HG02642 (cell line): ENCODE results near the gene NRXN2.
"Not testable (repeated sequence)": the region's sequence is repeated elsewhere in the genome, so short reads cannot be mapped to it uniquely, and the experiment has no call there.

Source experiments
- ATAC-seq: cut with Tn5 transposase; IDR thresholded peaks from one replicate; pipeline ENCODE4 v1.9.1; 2021; ENCODE audit warnings: mild to moderate bottlenecking; ENCODE audit not compliant: unreplicated experiment, poor library complexity

The NRXN2 gene

DNA sequence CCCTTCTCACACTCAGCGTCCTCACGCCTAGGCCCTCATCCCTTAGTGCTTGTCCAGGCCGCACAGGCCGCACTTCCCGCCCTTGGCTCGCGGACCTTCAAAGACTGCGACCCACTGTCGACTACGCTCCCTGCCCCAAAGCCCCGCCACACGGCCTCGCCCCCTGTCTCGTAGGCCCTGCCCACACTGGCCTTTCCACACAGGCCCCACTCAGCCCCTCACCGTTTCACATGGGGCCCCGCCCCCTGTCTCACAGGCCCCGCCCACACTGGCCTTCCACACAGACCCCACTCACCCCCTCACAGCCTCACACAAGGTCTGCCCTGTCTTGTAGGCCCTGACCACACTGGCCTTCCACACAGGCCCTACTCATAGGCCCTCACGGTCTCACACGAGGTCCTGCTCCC is 11.0 kb downstream of the NRXN2 start:
- no peak for ATAC-seq

DNA sequence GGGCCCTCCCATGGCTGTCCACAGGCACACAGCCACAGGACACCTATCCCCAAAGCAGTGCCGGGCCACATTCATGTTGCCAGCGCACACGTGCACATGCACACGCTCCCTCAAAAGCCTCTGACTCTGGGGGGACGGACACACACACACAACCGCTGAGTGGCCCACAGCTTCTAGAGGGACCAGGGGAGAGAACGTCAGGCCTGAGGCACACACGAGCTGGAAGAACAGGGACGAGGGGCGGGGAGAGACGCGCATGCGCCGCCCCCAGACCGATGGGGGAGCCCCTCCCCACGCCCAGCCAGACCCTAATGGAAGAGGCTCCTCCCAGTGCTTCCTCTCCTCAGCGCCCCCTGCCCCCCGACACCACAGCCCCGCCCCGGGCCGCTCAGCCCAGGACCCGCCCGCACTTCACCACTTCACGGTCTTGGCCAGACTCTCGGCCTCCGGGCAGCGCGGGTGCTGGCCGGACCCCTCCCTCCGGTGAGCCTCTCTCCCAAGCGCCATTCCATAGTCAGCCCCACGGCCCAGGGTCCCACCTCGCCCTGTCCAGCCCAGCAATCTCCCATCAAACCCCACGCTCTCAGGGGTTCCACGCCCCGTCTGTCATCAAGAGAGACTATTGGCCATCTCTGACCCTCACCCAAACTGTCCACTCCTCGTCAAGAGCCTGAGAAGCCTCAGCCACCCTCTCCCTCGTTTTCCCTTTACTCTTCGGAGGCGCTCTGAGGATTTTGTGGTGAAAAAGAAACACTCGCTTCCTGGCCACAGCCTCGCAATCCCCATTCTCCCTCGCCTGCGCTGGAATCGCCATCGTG is 11.7 kb downstream of the NRXN2 start:
- no peak for ATAC-seq

DNA sequence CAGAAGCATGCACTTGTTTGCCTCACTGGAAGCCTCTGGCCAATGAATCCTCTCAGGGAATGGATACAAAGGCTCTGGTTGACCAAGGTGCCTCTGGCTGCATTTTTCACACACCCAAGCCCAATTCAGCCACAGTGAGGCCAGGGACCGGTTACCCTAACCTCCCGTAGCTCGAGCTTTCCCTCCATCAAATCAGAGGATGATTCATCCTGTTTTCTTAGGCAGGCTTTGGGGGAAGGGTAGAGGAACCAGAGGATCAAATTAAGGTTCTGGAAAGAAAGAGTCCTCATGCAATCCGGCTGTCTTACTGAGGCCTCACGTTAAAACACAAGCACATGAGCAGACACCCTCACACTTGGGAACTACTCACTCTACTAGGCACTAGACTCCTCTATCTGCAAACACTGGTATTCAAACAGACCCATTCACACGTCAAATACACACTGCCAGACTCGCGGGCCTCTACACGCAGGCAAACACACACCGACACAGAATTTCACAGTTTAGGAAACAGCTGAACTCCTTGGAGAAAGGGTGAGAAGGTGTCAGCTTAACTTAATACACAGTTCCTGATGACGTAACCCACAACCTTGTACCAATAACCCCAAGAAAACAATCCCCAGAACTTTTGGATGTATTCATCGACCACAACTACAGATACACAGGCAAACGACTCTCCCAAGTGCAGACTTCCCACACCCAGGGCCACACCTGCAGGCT is 12.4 kb downstream of the NRXN2 start:
- ATAC-seq, result no peak

DNA sequence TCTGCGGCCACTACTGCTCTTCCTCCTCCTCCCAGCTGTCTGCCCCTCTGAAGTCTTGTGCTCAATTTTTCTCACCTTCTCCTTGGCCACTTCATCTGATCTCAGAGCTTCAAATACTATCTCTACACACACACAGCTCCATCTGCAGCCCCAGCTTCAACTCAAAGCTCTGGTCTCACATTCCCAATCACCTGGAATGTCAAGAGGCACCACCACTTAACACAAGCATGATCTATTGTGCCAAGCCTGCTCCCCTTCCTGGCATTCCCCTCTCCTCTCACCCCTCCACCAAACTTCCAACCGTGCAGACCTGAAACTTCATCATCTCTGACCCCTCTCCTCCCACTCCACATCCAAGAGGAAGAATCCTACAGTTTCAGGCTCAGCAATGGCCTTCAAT is 17.5 kb downstream of the NRXN2 start:
- ATAC-seq, result no peak

DNA sequence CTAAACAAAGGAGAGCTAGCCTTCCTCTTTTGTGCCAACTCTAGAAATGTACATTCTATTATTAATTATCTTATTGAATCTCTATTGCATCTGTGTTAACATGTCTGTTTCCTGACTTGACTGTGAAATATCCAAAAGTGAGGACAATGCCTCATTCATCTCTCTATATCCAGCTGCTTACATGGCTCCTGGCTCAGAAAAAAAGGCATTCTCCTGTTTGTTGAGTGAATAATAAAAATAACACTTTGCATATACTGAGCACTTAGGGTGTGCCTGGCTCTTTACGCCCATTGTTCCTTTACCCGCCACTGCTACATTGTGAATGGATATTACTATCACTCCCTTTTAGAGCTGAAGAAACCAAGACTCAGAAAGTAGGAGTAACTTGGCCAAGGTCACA is 19.9 kb downstream of the NRXN2 start:
- ATAC-seq, result no peak

DNA sequence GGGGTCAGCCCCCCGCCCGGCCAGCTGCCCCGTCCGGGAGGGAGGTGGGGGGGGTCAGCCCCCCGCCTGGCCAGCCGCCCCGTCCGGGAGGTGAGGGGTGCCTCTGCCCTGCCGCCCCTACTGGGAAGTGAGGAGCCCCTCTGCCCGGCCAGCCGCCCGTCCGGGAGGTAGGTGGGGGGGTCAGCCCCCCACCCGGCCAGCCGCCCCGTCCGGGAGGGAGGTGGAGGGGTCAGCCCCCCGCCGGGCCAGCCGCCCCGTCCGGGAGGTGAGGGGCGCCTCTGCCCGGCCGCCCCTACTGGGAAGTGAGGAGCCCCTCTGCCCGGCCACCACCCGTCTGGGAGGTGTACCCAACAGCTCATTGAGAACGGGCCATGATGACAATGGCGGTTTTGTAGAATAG is 21.0 kb downstream of the NRXN2 start:
- not testable (repeated sequence) for ATAC-seq

DNA sequence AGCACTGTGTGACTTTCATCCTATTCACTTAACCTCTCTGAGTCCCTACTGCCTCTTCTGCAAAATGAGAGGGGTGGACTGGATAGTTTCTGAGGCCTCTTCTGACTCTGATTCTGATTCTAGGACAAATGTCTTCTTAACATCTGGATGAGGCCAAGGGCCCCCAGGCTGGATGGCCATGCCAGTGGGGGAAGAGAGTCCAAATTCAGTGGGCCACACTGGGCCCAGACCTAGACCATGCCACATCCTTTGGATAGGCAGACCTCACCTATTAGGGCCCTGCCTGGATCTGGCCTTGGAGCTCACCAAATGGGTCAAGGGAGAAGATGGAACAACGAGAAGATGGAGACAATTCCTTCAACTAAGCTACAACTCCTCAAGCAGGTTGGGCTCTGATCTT is 24.6 kb downstream of the NRXN2 start:
- ATAC-seq, result no peak

DNA sequence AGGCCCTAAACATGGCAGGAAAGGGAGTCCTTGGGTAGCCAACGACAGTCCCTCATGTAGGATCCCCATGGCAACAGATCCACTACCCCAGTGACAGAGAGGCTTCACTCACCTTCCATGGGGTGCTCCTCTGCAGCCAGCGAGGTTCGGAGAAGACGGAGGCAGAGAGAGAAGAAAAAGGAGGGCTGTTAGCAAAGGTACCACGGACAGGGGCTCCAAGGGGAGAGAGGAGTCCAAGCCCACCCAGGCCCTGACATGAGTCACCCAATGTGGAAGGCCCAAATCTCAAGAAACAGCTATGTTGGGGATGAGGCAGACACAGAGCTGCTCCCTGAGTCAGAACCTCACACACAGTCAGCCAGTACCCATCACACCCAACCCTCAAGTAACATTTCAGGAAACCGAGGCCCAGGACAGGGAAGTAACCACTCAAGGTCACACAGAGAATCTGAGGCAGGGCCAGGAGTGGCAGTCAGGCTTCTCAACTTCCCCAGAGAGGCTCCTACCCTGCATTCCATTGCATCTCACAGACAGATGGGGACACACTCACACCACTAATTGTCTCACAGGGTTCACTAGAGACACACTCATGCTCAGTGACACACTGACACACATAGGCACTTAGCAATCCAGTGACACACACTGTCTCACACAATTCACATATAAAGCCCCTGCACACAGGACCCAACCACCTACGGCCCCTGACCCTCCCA is 25.2 kb downstream of the NRXN2 start:
- ATAC-seq, result no peak

DNA sequence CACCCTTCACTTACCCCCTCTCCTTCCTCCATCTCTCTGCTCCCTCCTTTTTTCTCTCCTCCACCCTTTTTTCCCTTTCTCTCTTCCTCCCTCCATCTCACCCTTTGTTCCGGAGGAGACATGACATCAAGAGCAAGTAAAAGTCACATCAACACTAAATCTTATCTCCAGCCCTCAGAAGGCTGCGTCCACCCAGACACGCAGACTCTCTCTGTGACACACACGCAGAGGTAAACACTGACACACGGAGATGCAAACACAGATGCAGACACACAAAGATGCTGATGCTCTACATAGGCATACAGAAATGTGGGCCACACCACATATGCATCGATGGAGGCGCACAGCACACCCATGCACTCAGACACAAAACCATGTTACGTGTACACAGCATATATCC is 27.0 kb downstream of the NRXN2 start:
- no peak for ATAC-seq

DNA sequence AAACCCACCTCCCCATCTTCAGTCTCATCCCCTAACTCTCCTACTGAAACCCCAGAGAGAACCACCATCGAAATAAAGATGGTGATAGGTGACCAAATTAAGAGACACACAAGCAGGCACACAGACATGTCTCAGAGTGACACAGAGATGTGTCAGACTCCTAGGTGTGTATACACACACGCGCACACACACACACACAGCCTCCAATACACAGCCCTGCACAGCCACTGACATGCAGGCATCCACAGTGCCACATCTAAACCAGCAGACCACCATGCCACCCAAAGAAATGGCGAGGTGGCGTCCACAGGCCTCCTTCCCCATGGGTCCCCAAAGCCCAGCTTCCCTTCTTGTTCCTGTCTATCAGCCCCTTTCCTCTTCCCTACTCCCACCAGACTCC is 27.4 kb downstream of the NRXN2 start:
- ATAC-seq, result no peak

DNA sequence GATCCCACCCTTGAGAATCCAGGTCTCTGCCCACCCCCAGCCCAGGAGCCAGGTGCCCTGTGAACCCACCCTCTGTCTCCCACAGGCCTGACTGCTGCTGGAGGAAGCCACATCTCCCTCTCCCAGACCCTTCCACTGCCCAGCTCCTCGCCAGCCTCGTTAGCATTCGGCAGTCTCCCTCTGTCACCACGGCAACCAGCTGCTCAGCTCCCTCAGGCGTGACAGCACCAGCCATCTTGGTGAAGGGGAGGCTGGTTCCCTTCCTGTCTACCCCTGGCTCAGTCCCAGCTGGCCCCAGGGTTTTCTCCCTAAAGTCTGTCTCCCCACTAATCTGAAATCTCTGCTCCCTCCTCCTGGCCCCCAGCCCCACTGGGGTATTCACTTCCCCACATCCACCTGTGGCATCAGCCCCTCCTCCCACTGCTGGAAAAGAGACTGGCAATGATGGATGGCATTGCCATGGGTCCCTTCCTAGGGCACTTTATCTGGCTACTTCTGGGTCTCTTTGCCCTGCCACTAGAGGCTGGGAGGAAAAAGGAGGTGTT is 28.1 kb downstream of the NRXN2 start:
- ATAC-seq, result no peak

DNA sequence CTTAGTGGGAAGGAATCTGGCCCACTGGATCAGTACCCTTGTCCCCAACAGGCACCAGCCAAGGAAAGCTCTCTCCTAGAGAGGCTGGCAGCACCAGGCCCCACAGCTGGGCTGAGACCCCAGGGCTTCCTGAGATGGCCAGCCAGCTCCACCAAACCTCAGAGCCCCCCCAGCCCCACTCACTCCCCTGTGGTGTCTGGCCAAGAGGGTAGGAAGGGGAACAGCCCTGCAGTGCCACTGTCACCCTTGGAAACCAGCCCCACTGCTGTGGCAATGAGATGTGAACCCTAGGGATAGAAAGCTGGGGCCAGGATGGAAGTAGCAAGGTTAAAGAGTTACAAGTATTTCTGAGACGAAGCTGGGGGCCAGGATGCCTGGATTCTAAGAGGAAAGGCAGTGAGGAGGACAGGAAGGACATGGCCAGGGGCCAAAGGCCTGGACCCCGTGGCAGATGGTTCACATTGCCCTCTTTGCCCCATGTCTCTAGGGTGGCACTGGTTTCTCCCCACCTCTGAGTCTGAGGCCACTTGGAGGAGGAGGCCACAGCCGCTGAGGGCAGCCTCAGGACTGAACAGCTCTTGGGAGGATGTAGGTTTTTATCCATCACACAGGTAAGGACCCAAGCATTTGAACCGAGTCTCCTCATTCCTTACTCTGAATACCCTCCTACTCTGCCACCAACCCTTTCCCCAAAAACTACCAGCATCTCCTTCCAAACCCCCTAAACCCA is 28.8 kb downstream of the NRXN2 start:
- no peak for ATAC-seq

DNA sequence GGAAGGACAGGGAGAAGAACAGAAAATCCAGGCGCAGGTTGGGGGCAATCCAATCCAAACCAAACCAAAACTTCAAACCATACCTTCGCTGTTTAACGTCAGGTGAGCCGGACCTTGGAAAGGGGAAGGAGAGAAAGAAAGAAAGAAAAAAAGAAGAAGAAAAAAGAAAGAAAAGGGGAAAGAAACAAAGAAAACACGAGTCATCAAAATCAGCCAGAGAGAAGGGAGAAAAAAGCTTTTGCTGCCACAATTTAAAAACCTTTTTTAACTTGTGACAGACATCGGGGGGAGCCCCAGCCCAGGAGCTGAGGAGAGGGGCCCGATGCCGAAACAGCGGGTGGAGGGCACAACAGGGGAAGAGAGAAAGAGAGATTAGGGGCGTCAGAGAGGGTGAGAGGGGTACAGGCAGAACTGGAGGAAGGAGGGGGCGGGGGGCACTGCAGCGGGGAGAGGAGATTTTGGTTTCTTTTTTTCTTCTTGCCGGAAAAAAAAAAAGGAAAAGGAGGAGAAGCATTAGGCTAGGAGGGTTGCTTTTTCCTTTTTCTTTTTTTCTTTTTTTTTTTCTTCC is 30.1 kb downstream of the NRXN2 start:
- ATAC-seq, result no peak

DNA sequence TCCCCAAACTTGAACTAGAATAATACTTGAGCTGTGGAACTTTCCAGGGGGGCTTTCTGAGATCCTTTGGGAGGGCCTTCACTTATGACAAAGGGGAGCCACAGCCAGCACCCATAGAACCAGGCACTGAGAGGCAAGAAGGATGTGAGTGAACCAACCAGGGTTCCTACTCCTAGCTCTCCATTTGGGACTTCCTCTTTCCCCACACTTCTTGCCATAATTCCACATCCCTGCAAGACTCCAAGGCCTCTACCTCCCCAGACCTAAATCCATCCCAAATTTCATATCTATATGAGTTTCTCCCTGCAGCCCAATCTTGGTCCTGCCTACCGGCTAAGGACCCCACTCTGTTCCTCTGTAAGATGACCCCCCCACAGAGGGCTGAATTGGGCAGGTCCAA is 31.5 kb downstream of the NRXN2 start:
- ATAC-seq, result no peak

DNA sequence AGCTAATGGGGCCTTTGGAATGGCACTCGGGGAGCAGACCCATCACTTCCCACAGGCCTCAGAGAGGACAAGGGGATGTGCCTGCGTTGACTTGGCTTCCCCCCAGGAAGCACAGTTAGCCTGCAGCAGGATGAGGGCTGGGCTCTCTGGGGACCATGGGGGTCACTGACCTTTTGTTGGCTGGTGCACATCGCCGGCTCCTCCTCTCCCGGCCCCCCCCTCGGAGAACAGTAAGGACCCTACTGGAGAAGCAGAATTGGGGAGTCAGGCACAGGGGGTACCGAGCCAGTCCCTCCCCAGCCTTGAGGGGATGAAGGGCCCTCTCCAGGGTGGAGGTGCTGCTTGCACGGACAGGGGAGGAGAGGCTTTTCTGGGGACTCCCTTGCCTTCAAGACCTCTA is 32.8 kb downstream of the NRXN2 start:
- ATAC-seq, result no peak

DNA sequence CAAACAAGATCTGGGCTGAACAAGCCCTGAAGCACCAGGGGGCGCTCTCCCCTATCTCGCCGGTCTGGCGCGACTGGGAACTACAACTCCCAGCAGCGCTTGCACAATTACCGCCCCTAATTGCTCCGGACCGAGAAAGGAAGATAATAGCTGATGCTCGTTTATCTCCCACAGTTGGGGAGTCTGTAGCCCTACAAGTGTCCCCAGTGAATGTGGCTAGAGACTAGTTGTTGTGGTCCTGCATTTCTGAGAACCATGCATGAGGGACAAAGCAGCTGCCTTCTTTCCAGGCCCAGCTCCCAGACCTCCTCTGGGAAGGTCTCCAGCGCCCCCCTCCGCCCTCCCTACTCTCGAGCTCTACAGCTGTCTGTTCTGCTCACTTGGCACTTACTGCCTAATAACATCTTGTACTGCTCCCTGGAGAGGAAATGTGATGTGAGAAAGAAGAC is 34.4 kb downstream of the NRXN2 start:
- peak; percentile 77 for ATAC-seq

DNA sequence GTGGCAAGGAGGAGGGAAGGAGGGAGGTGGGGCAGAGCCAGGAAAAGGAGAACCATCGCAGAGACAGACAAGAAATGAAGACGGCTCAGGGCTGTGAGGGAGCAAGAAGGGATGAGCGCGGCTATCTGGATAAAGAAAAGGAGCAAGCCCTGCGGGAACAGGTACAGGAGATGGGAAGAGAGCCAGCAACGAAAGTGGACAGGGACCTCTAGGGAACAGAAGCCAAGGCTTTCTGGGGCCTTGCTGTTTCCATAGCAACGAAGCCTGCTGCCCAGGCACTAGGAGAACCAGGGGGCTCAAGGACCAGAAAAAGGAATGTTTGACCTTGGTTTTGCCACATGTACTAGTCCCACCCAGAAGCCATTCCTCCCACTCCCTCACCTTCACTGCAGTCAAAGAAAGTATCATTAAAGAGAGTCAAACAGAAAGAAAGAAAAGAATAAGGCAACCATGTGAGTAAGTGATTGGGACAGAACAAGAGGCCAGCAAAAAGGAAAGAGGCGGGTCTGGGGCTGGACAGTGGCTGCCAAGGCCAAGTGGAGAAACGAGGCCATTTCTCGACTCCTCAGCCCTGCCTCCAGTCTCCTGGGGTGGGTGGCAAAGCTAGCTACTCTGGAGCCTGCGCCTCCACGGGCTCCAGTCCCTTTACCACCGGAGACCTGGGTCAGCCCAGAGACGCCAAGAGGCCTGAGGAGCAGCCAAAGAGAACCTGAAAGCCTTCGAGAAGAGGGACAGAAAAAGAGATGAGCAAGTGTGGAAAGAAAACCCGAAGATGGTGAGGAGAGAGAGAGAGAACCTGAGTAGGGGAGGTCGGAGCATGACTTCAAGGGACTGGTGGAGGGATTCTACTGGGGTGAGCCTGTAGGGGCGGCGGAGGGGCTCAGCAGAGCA is 35.1 kb downstream of the NRXN2 start:
- ATAC-seq, result no peak

DNA sequence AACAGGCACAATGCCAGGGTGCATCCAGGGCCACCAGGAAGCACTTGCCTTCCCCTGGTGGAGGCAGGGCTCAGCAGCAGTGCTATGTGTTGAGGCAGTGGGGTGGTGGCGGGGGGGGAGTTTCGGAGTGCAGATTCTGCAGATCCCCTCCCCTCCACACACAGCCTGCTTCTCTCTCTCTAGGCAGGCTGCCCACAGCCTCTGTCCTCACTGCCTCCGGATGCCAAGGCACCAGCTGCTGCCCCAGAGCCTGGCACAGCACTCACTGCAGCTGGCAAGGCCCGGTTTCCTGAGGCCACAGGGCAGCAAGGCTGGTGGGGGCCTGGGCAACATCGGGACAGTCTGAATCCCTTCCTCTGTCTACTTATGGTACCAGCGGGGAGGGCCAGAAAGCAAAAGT is 35.8 kb downstream of the NRXN2 start:
- no peak for ATAC-seq
